HG03439 (cell line): Measurements from ENCODE around the gene DCUN1D5.
A peak's percentile ranks its signal among the peaks of the same experiment; 100 is the strongest.

Experiments used
- ATAC-seq: cut with Tn5 transposase; IDR thresholded peaks from one replicate; pipeline ENCODE4 v1.9.1; 2021; ENCODE audit warnings: mild to moderate bottlenecking, moderate library complexity; ENCODE audit not compliant: unreplicated experiment

The DCUN1D5 gene

DNA sequence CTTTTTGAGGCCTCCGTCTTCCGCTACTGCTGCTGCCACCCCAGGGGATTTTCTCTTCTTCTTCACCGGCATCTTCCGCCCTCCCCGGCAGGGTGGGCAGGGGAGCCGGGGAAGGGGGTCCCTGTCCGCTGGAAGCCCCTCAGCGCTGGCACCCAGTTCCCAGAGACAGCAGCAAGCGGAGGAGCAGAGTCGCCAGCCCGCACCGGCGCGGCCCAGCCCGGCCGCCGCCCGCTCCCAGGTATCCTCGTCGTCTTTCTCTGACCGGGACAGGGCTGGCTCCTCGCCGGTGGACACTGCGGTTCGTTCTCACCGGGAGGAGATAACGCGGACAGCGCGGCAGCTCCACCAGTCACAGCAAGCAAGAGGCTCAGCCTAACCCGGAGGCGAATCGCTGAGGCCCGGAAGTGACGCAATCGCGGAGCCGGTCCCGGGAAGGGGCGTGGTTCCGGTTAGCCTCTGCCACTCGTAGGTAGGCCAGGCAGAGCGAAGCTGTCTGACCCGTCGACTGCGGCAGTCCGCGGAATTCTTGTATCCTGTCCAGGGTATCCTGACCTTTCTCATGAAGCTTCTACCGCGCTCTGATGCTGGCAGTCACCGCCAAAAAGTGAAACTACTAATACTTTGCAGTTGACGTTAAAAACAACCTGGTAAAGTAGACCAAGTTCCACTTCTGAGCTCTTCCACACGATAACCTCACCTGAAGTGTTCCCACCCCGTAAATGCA, at the start of gene DCUN1D5:
DCUN1D5 (minus strand) TSS at position 360 of the 724 bp plus-strand sequence; CDS start at position 72, 288 bp downstream.
- peak; percentile 100 for ATAC-seq

DNA sequence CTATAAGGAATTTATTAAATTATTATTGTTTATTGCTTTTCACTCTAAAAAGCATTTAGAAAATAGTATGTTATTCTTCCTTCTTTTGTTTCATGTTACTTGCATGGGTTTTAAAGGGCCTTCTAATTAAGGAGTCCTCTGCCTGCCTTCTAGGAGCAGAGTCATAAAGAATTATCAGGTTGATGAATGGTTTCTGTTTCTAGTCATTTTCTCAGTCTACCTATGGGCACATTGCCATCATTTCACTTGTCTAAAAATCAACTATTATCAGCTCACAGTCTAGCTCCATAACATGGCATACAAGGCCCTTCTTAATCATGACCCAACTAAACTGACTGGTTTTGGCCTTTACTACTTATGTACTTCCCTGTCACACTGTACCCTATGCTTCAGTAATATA, 33.5 kb upstream of the DCUN1D5 start:
- no peak for ATAC-seq

DNA sequence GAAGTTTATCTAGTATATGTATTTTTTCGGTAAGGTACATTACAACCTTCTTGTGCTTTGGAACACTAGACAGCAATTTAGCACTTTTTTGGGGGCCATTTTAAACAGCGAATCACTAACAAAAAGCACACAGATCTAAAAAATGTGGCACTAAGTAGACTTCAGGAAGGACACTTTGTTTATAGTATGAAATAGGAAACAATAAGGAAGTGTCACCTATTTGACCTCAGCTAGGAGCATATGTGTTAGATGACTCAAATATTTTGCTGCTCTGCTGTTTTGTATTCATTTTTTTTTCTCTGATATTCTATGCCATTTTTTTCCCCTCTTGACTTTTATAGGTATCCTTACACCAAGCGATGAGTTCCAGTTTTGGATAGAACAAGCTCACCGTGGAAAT, 22.9 kb upstream of the DCUN1D5 start:
- ATAC-seq, result no peak

DNA sequence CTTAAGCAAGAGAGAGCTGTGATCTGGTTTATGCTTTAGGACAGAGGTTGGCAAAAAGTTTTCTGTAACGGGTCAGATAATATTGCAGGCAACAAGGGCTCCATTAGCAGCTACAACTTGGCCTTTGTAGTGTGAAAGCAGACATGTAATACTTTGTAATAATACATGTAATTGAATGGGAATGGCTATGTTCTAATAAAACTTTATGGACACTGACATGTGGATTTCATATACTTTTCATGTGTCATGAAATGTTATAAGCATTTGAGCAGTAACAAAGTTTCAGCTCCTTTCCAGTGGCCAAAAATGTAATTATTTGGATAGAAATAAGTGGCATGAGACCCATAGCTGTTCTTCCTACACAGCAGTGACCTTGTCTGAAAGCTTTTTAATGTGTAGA, 20.4 kb upstream of the DCUN1D5 start:
- no peak for ATAC-seq

DNA sequence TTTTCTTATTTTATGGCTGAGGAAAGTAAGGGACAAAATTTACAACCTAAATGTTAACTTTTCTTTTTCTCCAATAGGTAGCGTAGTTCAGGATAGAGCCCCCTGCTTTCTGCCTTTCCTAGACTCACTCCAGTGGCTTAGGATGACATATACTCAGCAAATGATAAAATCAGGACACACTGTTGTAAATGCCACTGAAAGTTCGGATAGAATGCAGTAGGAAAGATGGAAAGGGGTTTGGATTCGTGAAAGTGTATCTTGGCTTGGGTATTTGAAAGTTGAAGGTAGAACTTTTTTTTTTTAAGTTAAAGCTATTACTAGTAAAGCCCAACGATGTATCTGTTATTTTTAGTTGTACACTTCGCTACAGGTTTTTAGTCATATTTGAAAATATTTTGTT, 19.4 kb upstream of the DCUN1D5 start:
- no peak for ATAC-seq

DNA sequence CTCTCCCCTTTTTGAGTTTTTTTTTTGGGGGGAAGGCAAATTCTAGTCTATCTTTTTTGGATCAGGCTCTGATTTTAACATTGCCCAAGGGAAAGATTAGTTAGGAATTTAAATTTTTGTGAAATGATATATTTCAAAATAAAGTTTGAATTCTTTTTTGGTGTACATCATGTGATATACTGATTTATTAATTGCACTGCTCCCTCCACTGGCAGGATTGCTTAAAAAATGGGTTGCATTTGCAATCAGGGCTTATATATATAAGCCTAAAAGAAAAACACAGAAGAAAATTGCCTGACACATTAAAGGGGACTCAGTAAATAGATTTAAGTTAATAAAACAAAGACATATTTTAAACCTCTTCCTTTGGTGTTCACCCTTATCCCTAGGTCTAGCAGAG, 18.4 kb upstream of the DCUN1D5 start:
- no peak for ATAC-seq

DNA sequence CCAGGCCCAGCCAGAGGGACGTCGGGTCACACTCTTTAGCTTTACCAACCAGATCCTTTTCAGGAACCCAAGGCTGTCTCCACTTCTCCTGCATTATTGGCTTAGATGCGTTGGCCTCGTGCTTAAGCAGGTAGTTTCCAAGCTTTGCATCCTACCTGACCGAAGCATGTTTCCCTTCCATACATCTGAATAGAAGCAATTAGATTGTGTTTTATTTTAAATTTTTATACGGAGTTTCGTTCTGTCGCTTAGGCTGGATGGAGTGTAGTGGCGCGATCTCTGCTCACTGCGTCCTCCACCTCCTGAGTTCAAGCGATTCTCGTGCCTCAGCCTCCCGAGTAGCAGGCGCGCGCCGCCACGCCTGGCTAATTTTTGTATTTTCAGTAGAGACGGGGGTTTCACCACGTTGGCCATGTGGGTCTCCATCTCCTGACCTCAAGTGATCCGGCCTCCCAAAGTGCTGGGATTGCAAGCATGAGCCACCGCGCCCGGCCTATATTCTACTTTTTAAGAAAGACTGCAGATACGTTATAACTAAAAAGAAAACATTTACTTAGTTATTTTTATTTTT, 17.9 kb upstream of the DCUN1D5 start:
- no peak for ATAC-seq

DNA sequence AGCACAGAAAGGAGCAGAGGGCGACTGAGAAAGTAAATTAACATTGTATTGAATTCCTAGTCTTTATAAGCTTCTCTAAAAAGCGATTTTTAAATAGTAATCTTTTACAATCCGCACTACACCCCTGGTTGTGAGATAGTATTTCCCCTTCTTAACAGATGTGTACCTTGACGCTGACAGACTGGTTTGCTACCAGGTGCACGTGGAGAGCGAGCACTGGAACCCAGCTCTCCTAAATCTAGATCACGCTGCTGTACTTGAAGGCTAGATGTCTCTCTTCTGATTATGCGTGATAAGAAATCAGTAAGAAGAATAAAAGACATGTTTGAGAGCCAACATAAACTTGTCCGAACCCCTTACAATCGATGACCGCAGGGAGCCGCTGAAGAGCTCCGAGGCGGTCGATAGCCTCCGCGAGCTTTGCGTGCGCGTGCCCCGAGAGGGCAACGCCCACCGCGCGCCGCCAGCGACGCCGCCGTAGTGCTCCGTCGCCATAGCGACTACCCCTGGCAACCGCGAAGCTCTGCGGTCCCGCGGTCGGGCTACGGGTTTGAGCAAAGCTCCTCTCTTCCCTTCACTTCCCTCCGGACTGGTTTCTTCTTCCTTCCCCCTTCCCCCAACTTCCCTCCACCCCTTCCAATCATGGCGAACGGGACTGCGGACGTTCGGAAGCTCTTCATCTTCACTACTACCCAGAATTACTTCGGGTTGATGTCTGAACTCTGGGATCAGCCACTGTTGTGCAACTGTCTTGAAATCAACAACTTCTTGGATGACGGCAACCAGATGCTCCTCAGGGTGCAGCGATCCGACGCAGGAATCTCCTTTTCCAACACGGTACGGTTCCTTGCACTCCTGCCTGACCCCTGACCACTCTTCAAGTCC, 17.2 kb upstream of the DCUN1D5 start, which contains the start of gene DYNC2H1:
DYNC2H1 (plus strand) TSS at position 494 of the 885 bp plus-strand sequence; CDS start at position 643, 149 bp downstream.
- peak; percentile 100 for ATAC-seq

DNA sequence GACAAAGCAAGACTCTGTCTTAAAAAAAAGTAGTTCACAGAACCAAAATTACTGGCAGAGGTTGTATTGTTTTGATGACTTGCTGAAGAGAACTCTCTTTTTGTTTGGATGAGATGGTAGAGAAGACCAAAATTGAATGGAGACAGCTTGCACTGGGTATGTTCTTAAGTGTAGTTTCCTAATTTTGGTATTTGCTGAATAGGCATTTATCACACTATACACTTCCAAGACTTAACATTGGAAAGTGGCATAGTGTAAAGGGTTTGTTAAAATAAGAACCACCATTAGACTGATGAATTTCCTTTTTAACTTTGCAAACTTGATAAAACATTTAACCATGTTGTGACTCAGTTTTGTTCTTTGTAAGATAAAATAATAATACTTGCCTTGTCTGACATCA, 5.3 kb upstream of the DCUN1D5 start:
- no peak for ATAC-seq

DNA sequence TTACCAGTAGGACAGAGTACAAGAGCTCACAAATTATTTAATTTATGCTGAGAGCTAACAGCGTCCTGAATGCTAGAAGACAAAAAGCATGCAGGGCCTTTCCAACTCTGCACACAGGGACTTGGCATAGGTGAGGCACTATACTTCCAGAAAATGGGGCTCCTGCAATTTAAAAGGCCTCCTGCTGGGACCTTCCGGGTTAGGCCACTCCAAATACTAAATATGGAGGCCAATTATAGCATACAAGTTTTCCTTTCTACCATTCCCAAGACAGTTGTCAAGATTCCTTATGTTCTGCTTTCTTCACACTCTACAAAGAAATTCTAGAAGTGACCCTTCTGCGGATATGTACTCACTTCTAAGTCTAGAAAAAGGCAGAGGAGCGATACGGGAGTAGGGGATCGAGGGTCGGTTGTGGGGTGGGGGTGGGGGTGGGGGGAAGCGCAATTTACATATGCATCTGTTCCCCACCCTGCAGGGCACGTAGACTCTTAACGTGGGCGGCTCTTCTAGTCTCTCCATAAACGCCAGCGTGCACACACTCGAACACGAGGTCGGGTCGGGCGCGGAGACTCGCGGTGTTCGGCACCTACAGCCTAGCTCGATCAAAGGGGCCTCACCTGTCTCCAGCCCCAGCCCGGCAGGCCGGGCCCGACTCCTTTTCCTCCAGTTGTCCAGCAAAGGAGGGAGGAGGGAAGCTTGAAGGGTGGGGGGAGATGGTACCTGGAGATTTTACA, 728 bp downstream of the DCUN1D5 start:
- peak; percentile 44 for ATAC-seq

DNA sequence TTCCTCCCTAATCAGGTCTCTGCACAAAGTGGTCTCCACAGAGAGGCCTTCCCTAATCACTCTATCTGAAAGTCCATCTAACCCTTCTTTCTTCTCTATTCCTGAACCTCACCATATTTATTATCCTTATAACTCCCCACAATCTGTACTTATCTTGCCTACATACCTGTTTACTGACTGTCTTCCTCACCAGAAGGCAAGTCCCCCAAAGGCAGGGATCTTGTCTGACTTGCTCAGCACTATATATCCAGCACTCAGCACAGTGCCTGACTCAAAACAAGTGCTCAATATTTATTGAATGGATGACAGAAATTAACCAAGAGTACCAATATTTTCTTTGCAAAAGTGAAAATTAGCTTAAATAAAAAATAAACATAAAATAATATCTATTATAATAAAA, 5.5 kb downstream of the DCUN1D5 start:
- ATAC-seq, result no peak

DNA sequence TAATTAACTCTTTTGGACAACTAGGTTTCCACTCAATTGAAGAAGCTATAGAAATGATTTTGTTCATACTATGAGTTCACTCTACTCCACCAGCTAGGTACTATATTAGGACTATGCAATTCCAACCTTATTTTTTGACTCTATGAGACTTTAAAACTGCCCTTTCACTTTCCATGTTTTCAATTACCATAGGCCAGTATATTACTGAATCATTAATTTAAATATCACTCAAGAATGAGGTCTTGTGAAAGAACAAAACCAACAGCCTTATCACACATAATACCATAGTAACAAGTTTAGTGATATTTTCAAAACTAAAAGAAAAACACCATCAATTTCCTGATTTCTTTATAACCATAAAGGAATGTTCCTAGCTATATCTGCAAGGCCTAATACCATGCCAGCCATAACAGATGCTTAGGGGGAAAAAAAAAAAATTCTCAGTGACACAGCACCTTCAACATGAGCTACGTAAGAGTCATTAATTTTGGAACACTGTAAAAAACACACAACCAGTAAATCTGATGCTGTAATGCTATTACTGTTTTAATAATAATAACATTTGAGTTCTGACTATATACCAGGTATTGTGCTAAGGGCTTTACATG, 6.1 kb downstream of the DCUN1D5 start:
- ATAC-seq, result no peak

DNA sequence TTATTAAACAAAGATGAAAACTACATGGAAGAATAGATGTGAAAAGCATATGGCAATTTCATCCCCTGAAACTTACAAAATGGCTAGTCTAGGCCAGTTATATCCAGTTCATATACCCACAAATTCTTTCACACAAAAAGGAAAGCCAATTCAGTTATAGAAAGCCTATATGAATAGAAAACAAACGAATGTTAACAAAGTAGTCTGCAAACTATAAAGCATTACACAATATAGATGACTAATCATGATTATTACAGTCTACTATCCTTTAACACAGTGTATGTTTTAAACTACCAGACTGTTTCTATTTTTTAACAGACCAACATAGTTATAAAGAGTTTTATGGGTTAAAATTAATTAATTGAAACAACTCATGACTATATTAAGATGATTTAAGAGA, 12.1 kb downstream of the DCUN1D5 start:
- no peak for ATAC-seq

DNA sequence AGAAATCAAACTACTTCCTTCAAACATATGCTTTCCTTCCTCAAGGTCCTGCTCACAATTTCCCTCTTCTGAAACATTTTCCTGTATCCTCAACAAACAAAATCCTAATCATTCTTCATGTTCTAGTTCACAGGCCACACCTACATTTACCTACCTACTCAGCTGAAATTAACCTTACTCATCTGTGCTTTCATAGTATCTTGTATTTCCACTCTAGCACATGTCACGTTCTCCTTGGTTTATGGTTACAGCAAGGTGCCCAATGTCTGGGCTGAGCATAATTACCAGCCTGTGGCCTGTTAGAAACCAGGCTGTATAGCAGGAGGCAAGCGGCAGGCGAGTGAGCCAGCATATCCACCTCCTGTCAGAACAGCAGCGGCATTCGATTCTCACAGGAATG, 13.2 kb downstream of the DCUN1D5 start:
- no peak for ATAC-seq

DNA sequence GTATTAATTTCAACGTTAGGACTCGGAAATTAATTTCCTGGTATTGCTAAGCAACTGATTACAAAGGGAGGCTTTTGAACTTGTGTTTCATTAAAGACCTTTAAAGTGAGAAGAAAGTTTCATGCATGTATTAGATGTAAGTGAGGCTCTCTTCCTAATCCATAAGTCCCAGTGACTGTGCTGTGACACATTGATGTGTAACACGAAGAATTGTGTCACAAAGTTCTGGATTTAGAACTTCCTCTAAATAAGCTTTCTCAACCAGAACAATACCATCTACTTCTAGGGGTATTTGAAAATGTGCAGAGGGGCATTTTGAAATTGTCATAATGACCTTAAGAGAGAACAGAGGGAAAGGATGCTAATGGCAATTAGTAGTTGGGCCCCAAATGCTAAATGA, 14.4 kb downstream of the DCUN1D5 start:
- ATAC-seq, result no peak

DNA sequence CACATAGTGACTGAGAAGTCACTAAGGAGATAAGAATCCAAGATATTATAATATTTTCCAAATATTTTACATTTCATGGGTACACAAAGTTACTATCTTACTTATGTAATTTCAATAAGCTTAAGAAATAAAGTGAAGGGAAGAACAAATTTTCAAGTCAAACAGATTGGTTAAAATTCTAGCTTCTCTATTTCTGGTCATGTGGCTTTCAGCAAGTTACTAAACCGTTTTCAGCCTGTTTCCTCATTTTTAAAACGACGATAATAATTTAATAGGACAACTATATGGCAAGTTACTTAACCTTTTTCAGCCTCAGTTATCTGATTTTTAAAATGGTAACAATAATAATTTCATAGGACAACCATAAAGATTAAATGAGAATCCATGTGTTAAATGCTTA, 15.6 kb downstream of the DCUN1D5 start:
- no peak for ATAC-seq

DNA sequence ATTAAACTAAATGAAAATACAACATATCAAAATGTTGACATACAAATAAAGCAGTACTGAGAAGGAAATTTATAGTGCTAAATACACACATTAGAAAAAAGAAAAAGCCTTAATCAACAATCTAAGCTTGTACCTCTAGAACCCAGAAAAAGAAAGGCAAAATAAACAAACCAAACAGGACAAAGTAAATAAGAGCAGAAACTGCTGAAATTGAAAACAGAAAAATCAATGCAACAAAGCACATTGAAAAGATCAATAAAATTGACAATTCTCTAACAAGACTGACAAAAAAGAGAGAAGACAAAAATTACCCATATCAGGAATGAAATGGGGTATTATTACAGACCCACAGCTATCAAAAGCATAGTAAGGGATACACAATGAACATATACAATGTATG, 21.0 kb downstream of the DCUN1D5 start:
- no peak for ATAC-seq

DNA sequence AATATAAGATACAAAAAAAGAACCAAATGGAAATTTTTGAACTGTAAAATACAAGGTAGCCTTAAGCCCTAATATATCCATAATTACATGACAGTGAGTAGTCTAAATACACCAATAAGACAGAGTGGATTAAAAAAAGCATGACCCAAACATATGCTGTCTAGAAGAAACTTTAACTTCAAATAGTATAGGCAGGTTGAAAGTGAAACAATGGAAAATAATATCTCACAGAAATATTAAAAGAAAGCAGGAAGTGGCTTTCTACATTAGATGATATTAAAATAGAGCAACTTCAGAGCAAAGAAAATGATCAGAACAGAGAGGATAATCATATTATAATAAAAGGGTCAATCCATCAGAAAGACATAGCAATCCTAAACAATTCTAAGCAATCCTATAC, 21.8 kb downstream of the DCUN1D5 start:
- no peak for ATAC-seq

DNA sequence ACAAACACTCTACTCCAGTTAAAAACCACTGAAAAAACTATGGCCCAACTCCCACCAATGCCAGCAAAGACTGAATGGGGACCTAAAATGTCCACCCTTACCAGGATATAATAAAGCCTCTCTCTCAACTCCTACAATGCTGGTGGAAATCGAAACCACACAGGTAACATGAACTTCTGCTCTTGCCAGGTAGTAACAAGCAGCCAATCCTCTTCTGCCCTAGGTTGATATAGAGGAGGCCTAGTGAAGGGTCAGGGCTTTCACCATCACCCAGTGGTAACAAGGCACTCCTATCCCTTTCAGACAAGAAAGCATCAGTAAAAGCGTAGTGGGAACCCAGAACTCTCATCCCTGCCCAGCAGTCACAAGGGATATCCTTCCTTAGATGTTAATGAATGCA, 22.6 kb downstream of the DCUN1D5 start:
- no peak for ATAC-seq

DNA sequence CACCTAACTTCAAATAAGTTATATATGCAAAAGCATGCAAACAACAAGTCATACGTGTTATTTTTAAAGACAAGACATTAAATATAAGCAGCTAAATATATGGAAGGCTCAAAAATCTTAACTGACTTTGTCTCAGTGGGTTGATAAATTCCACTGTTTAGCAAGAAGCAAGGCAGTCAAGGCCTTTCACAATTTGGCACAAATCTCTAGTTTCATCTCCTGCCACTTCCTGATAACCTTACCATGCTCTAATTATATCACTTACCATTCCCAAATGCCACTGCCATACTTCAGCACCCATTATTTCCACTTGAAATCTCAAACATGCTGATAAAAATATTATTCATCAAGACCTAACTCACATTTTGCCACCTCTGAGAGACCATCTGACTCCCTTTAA, 24.8 kb downstream of the DCUN1D5 start:
- ATAC-seq, result no peak

DNA sequence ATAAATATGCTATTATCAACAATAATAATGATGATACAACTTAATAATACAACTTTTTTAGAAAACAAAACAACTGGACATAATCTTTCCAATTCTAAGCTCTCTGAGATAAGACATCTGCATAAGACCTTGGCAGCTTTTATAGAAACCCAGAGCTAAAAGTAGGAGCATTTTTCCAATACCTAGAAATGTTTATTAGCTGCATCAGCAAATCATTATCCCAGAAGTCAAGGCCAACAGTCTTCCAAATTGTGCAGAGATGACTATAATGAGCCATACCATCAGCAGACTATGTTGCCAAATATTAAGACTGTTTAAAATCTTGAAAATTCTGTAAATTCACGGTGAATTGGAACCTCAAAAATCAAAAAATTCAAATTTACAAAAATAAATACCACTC, 30.3 kb downstream of the DCUN1D5 start:
- ATAC-seq, result no peak
